ENCODE data around the gene POLR1F.
"Not testable (repeated sequence)": the region's sequence is repeated elsewhere in the genome, so short reads cannot be mapped to it uniquely, and the experiment has no call there.

The POLR1F gene

DNA sequence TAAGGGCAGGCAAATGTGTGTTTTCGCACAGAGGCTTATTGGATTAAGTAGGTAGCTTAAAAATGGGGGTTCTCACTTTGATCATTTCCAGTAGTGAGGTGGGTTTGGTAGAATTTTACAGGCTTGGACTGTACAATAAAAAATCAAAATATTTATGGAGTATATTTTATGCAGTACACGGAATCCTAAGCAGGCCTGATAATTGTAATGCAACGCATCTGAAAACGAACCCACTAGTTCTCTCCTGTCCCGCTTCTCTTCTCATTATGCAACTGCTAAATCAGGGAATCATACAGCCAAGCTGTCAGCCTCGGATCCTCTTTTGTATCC is 377 bp upstream of the POLR1F start:
- peak overlapping the region; percentile 96 to 100 (median 99) for H3K4me3 ChIP-seq (ENCODE audit: low read depth in 1 of 5, low read length in 5 of 5)
- peak overlapping the region in 3 of 5 donors; percentile 33 to 93 (median 56) for H3K9ac ChIP-seq (ENCODE audit: low read length in 5 of 5)
- peaks cover 6 to 27% (median 23%) of the 10 kb centered on the region in 5 donors for H3K4me1 ChIP-seq (ENCODE audit: control insufficient read depth in 5 of 5, insufficient read depth in 5 of 5, low read length in 5 of 5)
- H3K36me3 ChIP-seq (ENCODE audit: control insufficient read depth in 5 of 5, insufficient read depth in 5 of 5, low read length in 5 of 5) = no peaks in the 10 kb centered on the region
- H3K27ac ChIP-seq (ENCODE audit: low read depth, low read length) = no peak overlapping the region
- H3K27me3 ChIP-seq (ENCODE audit: control insufficient read depth in 5 of 5, insufficient read depth in 4 of 5, low read length in 5 of 5) = no peaks in the 10 kb centered on the region
- H3K9me3 ChIP-seq (ENCODE audit: control insufficient read depth in 5 of 5, low read length in 5 of 5) = no peaks in the 10 kb centered on the region

DNA sequence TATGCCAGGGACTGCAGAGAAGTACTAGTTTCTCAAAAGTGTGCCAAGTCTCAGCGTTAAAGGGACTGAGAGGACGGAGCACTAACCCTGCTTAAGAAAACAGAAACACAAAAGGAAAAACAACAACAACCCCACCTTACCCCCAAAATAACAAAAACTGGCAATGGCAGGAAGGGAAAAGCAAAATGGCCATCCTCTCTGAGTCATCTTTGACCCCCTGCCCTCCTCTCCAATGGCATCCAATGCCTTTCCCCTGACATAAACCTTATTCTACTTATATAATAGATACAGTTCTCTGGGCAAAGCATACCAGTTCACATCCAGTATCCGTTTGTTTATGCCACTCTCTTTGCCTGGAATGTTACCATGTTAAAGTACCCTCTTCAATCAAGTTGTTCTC is 1.6 kb downstream of the POLR1F start:
- Histone ChIP-seq H3K4me3 (ENCODE audit: low read depth in 1 of 5, low read length in 5 of 5) (peak overlapping the region in 1 of 5 donors; percentile 98), H3K36me3 (ENCODE audit: control insufficient read depth in 5 of 5, insufficient read depth in 5 of 5, low read length in 5 of 5) (peaks cover 0 to 6% (median 4%) of the 10 kb centered on the region in 5 donors), H3K27ac (ENCODE audit: low read depth, low read length) (no peak overlapping the region), H3K27me3 (ENCODE audit: control insufficient read depth in 5 of 5, insufficient read depth in 4 of 5, low read length in 5 of 5) (no peaks in the 10 kb centered on the region), H3K9me3 (ENCODE audit: control insufficient read depth in 5 of 5, low read length in 5 of 5) (no peaks in the 10 kb centered on the region), H3K4me1 (ENCODE audit: control insufficient read depth in 5 of 5, insufficient read depth in 5 of 5, low read length in 5 of 5) (peaks cover 6 to 27% (median 23%) of the 10 kb centered on the region in 5 donors), H3K9ac (ENCODE audit: low read length in 5 of 5) (no peak overlapping the region)

DNA sequence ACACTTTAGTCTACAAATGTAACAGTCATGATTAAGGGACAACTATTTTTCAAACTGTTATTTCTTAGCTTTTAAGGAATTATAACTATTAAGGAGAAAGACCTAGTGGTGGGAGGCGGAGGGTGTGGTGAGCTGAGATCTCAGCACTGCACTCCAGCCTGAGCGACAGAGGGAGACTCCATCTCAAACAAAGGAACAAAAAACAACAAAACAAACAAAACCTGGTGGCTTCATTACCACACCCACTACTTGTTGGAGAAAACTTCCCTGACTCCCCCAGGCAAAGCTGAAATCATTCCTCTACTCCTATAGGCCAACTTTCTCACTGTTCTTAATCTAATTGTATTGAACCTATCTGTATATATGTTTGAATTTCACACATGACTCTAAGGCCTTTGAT is 3.2 kb downstream of the POLR1F start:
- no peak overlapping the region for H3K9ac ChIP-seq (ENCODE audit: low read length in 5 of 5)
- no peak overlapping the region for H3K27ac ChIP-seq (ENCODE audit: low read depth, low read length)
- no peaks in the 10 kb centered on the region for H3K9me3 ChIP-seq (ENCODE audit: control insufficient read depth in 5 of 5, low read length in 5 of 5)

DNA sequence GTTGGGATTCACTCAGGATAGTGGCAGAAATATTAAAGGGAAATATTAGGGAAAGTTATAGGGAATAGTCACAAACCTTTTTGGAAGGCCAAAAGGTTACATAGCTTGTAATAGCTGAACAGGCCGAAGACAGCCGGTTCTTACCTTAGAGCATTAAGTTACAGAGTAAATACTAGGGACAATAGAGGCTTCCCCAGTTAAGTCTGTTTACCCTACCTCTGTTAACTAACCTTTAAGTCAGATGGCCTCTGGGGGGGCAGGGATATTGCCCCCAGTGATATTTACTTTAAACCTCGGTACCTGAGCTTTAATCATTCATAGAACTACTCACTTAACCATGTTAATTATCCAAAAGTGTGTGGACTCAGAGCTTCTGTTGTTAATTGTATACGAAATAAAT is 7.4 kb downstream of the POLR1F start:
- Histone ChIP-seq H3K36me3 (ENCODE audit: control insufficient read depth in 5 of 5, insufficient read depth in 5 of 5, low read length in 5 of 5) (peaks cover 13 to 27% (median 18%) of the 10 kb centered on the region in 5 donors), H3K27ac (ENCODE audit: low read depth, low read length) (no peak overlapping the region), H3K4me1 (ENCODE audit: control insufficient read depth in 5 of 5, insufficient read depth in 5 of 5, low read length in 5 of 5) (no peaks in the 10 kb centered on the region), H3K9ac (ENCODE audit: low read length in 5 of 5) (no peak overlapping the region), H3K27me3 (ENCODE audit: control insufficient read depth in 5 of 5, insufficient read depth in 4 of 5, low read length in 5 of 5) (no peaks in the 10 kb centered on the region), H3K4me3 (ENCODE audit: low read depth in 1 of 5, low read length in 5 of 5) (no peak overlapping the region), H3K9me3 (ENCODE audit: control insufficient read depth in 5 of 5, low read length in 5 of 5) (no peaks in the 10 kb centered on the region)

More for the DNA sequence above, 3.2 kb downstream of the POLR1F start:
- H3K36me3 ChIP-seq (ENCODE audit: control insufficient read depth in 5 of 5, insufficient read depth in 5 of 5, low read length in 5 of 5) = peaks cover 4 to 9% (median 6%) of the 10 kb centered on the region in 5 donors
- H3K27me3 ChIP-seq (ENCODE audit: control insufficient read depth in 5 of 5, insufficient read depth in 4 of 5, low read length in 5 of 5) = no peaks in the 10 kb centered on the region
- peaks cover 6 to 27% (median 23%) of the 10 kb centered on the region in 5 donors for H3K4me1 ChIP-seq (ENCODE audit: control insufficient read depth in 5 of 5, insufficient read depth in 5 of 5, low read length in 5 of 5)
- no peak overlapping the region for H3K4me3 ChIP-seq (ENCODE audit: low read depth in 1 of 5, low read length in 5 of 5)

DNA sequence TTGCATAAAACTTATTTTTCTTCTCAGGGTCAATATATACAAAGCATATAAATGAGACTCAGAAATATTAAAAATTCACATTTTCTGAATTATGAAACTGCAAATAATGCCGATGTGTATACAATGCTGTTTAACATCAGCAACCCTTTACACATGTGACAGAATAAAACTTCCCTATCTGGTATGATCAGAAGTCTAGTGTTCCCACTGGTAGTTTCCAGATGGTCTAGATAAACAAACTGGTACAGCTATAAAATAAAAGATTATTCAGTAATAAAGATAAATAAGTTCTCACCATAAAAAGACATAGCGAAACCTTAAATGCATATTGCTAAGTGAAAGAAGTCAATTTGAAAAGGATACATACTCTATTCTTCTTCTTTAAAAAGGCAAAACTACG is 7.9 kb downstream of the POLR1F start:
- Histone ChIP-seq H3K9me3 (ENCODE audit: control insufficient read depth in 5 of 5, low read length in 5 of 5) (no peaks in the 10 kb centered on the region), H3K27ac (ENCODE audit: low read depth, low read length) (no peak overlapping the region), H3K4me3 (ENCODE audit: low read depth in 1 of 5, low read length in 5 of 5) (no peak overlapping the region), H3K36me3 (ENCODE audit: control insufficient read depth in 5 of 5, insufficient read depth in 5 of 5, low read length in 5 of 5) (peaks cover 14 to 27% (median 20%) of the 10 kb centered on the region in 5 donors), H3K4me1 (ENCODE audit: control insufficient read depth in 5 of 5, insufficient read depth in 5 of 5, low read length in 5 of 5) (no peaks in the 10 kb centered on the region), H3K27me3 (ENCODE audit: control insufficient read depth in 5 of 5, insufficient read depth in 4 of 5, low read length in 5 of 5) (no peaks in the 10 kb centered on the region), H3K9ac (ENCODE audit: low read length in 5 of 5) (no peak overlapping the region)

DNA sequence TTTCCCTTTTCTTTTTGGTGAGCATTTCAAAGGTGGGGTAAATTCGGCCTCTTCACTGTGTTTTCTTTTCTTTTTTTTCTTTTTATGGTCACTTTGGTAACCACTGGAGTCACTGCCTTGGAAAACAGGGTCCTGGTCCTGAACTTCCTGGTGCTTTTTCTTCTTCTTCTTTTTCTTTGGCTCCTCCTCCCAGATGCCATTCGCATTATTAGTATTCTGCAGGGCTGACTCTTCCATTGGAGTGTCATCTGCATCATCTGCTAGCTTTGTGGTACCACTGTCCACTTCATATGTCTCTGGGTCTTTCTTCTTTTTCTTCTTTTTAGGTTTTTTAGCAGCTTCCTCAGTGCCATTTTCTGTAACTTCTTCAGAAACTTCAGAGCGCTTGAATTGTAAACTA is 10.5 kb downstream of the POLR1F start:
- H3K36me3 ChIP-seq (ENCODE audit: control insufficient read depth in 5 of 5, insufficient read depth in 5 of 5, low read length in 5 of 5) = peaks cover 12 to 29% (median 24%) of the 10 kb centered on the region in 5 donors
- no peaks in the 10 kb centered on the region for H3K4me1 ChIP-seq (ENCODE audit: control insufficient read depth in 5 of 5, insufficient read depth in 5 of 5, low read length in 5 of 5)
- H3K9me3 ChIP-seq (ENCODE audit: control insufficient read depth in 5 of 5, low read length in 5 of 5) = no peaks in the 10 kb centered on the region
- H3K9ac ChIP-seq (ENCODE audit: low read length in 5 of 5) = no peak overlapping the region
- H3K27ac ChIP-seq (ENCODE audit: low read depth, low read length) = no peak overlapping the region
- H3K27me3 ChIP-seq (ENCODE audit: control insufficient read depth in 5 of 5, insufficient read depth in 4 of 5, low read length in 5 of 5) = no peaks in the 10 kb centered on the region
- no peak overlapping the region for H3K4me3 ChIP-seq (ENCODE audit: low read depth in 1 of 5, low read length in 5 of 5)

DNA sequence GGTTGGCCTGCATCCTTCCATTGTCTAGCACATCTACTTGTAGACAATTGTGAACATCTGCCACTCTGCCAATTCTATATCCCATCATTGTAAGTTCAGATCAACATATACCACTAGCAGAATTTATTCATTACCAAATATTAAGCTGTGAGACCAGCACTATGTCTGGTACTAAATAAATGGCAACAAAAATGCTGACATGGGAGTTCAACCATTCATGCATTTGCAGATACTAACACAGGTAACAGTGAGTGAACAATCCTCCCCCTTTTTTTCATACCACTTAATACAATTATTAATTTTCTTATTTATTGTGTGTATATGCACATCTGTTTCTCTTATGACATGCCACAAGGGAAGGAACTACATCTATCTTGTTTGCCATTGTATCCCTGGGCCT is 11.9 kb downstream of the POLR1F start:
- H3K27me3 ChIP-seq (ENCODE audit: control insufficient read depth in 5 of 5, insufficient read depth in 4 of 5, low read length in 5 of 5) = no peaks in the 10 kb centered on the region
- no peak overlapping the region for H3K27ac ChIP-seq (ENCODE audit: low read depth, low read length)
- no peak overlapping the region for H3K9ac ChIP-seq (ENCODE audit: low read length in 5 of 5)
- H3K4me1 ChIP-seq (ENCODE audit: control insufficient read depth in 5 of 5, insufficient read depth in 5 of 5, low read length in 5 of 5) = no peaks in the 10 kb centered on the region
- no peak overlapping the region for H3K4me3 ChIP-seq (ENCODE audit: low read depth in 1 of 5, low read length in 5 of 5)
- H3K9me3 ChIP-seq (ENCODE audit: control insufficient read depth in 5 of 5, low read length in 5 of 5) = no peaks in the 10 kb centered on the region
- peaks cover 12 to 26% (median 19%) of the 10 kb centered on the region in 5 donors for H3K36me3 ChIP-seq (ENCODE audit: control insufficient read depth in 5 of 5, insufficient read depth in 5 of 5, low read length in 5 of 5)

DNA sequence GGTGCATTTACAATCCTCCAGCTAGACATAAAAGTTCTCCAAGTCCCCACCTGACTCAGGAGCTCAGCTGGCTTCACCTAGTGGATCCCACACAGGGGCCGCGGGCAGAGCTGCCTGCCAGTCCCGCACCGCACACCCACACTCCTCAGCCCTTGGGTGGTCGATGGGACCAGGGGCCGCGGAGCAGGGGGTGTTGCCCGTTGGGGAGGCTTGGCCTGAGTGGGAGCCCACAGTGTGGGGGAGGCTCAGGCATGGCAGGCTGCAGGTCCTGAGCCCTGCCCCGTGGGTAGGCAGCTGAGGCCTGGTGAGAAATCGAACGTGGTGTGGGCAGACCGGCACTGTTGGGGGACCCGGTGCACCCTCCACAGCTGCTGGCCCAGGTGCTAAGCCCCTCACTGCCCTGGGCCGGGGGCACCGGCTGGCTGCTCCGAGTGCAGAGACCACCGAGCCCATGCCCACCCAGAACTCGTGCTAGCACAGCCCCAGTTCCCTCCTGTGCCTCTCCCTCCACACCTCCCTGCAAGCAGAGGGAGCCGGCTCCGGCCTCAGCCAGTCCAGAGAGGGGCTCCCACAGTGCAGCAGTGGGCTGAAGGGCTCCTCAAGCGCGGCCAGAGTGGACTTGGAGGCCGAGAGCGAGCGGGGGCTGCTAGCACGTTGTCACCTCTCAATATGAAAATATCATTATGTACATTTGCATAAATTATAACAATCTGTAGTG is 16.6 kb downstream of the POLR1F start:
- Histone ChIP-seq H3K9me3 (ENCODE audit: control insufficient read depth in 5 of 5, low read length in 5 of 5) (no peaks in the 10 kb centered on the region), H3K4me3 (ENCODE audit: low read depth in 1 of 5, low read length in 5 of 5) (no peak overlapping the region), H3K4me1 (ENCODE audit: control insufficient read depth in 5 of 5, insufficient read depth in 5 of 5, low read length in 5 of 5) (no peaks in the 10 kb centered on the region), H3K36me3 (ENCODE audit: control insufficient read depth in 5 of 5, insufficient read depth in 5 of 5, low read length in 5 of 5) (peaks cover 4 to 10% (median 7%) of the 10 kb centered on the region in 5 donors), H3K9ac (ENCODE audit: low read length in 5 of 5) (no peak overlapping the region), H3K27me3 (ENCODE audit: control insufficient read depth in 5 of 5, insufficient read depth in 4 of 5, low read length in 5 of 5) (no peaks in the 10 kb centered on the region), H3K27ac (ENCODE audit: low read depth, low read length) (no peak overlapping the region)

DNA sequence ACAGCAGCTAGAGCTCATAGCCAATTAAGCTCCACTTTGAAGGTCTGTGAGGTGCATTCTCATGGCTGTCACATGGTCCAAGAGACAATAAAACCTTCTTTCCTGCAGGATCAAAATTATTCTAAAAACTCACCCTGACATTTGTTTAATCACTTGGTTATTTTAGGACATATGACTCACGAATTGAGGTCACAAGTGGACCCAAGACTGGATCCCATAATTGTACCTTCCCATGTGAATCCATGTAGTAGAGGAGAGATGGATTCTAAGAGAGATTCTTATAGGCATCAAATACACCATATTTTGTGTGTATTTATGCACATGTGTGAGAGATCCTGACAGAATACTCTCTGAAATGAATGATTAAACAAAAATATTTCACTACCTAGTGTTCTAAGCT is 18.1 kb downstream of the POLR1F start:
- H3K4me1 ChIP-seq (ENCODE audit: control insufficient read depth in 5 of 5, insufficient read depth in 5 of 5, low read length in 5 of 5) = no peaks in the 10 kb centered on the region

DNA sequence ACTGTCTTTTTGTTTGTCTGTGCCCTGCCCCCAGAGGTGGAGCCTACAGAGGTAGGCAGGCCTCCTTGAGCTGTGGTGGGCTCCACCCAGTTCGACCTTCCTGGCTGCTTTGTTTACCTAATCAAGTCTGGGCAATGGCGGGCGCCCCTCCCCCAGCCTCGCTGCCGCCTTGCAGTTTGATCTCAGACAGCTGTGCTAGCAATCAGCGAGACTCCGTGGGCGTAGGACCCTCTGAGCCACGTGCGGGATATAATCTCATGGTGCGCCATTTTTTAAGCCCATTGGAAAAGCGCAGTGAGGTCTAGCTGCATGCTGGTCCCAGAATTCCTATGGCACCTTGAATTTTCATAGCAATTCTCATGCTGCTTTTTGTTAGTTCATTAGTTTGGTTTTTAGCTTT is 19.7 kb downstream of the POLR1F start:
- H3K27ac ChIP-seq (ENCODE audit: low read depth, low read length); H3K4me3 ChIP-seq (ENCODE audit: low read depth in 1 of 5, low read length in 5 of 5); H3K27me3 ChIP-seq (ENCODE audit: control insufficient read depth in 5 of 5, insufficient read depth in 4 of 5, low read length in 5 of 5); H3K9ac ChIP-seq (ENCODE audit: low read length in 5 of 5); H3K4me1 ChIP-seq (ENCODE audit: control insufficient read depth in 5 of 5, insufficient read depth in 5 of 5, low read length in 5 of 5); H3K36me3 ChIP-seq (ENCODE audit: control insufficient read depth in 5 of 5, insufficient read depth in 5 of 5, low read length in 5 of 5); H3K9me3 ChIP-seq (ENCODE audit: control insufficient read depth in 5 of 5, low read length in 5 of 5): not testable (repeated sequence)

More for the DNA sequence above, 18.1 kb downstream of the POLR1F start:
- no peak overlapping the region for H3K4me3 ChIP-seq (ENCODE audit: low read depth in 1 of 5, low read length in 5 of 5)
- H3K9ac ChIP-seq (ENCODE audit: low read length in 5 of 5) = no peak overlapping the region
- no peak overlapping the region for H3K27ac ChIP-seq (ENCODE audit: low read depth, low read length)
- no peaks in the 10 kb centered on the region for H3K9me3 ChIP-seq (ENCODE audit: control insufficient read depth in 5 of 5, low read length in 5 of 5)
- no peaks in the 10 kb centered on the region for H3K27me3 ChIP-seq (ENCODE audit: control insufficient read depth in 5 of 5, insufficient read depth in 4 of 5, low read length in 5 of 5)
- H3K36me3 ChIP-seq (ENCODE audit: control insufficient read depth in 5 of 5, insufficient read depth in 5 of 5, low read length in 5 of 5) = peaks cover 0 to 3% (median 2%) of the 10 kb centered on the region in 5 donors
